ENCODE data around the gene ANKFN1.

ANKFN1 gene

DNA sequence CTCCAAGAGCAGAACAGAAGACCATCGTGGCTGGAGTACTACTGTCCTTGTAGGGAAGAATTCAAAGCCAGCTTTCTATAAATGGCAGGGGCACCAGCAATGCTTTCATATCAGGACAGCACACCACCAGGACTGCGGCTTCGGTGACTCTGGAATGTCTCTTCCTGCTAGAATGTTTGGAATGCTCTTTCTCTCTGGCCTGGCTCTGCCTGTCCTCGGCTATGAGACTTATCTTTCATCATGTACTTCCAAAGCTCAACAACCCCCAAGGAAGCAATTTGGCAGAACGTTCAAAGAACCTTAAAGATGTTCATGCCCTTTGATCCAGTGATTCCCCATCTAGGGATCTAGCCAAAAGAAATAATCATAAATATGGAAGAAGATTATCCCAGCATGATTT, 387.6 kb downstream of the ANKFN1 start:
- H3K4me3 ChIP-seq (ENCODE audit: low read length): no peak overlapping the region
- H3K4me1 ChIP-seq (ENCODE audit: low read length): no peaks in the 10 kb centered on the region
- TF ChIP-seq EZH2phosphoT487 (IDR thresholded peaks at IDR 0.05; ENCODE audit: low read length) (no peak), EZH2 (optimal IDR thresholded peaks at IDR 0.05; ENCODE audit: low read depth, low read length) (no peak)
- TF ChIP-seq, protein P1, sequence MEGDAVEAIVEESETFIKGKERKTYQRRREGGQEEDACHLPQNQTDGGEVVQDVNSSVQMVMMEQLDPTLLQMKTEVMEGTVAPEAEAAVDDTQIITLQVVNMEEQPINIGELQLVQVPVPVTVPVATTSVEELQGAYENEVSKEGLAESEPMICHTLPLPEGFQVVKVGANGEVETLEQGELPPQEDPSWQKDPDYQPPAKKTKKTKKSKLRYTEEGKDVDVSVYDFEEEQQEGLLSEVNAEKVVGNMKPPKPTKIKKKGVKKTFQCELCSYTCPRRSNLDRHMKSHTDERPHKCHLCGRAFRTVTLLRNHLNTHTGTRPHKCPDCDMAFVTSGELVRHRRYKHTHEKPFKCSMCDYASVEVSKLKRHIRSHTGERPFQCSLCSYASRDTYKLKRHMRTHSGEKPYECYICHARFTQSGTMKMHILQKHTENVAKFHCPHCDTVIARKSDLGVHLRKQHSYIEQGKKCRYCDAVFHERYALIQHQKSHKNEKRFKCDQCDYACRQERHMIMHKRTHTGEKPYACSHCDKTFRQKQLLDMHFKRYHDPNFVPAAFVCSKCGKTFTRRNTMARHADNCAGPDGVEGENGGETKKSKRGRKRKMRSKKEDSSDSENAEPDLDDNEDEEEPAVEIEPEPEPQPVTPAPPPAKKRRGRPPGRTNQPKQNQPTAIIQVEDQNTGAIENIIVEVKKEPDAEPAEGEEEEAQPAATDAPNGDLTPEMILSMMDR (IDR thresholded peaks at IDR 0.05; ENCODE audit: low read length): no peak
- no peaks in the 10 kb centered on the region for H3K36me3 ChIP-seq (replicated peaks; ENCODE audit: insufficient read depth, low read length)
- no peak for DNase-seq
- H4K20me1 ChIP-seq (ENCODE audit: insufficient read depth, low read length): no peaks in the 10 kb centered on the region
- no peaks in the 10 kb centered on the region for H3F3A ChIP-seq (ENCODE audit: insufficient read depth, low read length)
- no peak overlapping the region for H3K27ac ChIP-seq (ENCODE audit: low read length)
- no peaks in the 10 kb centered on the region for H3K27me3 ChIP-seq (replicated peaks; ENCODE audit: insufficient read depth, low read length)
- H3K9ac ChIP-seq (ENCODE audit: low read length): no peak overlapping the region
- H3K79me2 ChIP-seq (ENCODE audit: low read length): no peaks in the 10 kb centered on the region
- no peaks in the 10 kb centered on the region for H3K9me2 ChIP-seq (replicated peaks; ENCODE audit: insufficient read depth, low read length)
- H3K4me2 ChIP-seq (ENCODE audit: low read depth, low read length): no peak overlapping the region
- H2AFZ ChIP-seq (ENCODE audit: low read length): no peak overlapping the region
- H3K9me3 ChIP-seq (replicated peaks; ENCODE audit: insufficient read depth, low read length): no peaks in the 10 kb centered on the region

DNA sequence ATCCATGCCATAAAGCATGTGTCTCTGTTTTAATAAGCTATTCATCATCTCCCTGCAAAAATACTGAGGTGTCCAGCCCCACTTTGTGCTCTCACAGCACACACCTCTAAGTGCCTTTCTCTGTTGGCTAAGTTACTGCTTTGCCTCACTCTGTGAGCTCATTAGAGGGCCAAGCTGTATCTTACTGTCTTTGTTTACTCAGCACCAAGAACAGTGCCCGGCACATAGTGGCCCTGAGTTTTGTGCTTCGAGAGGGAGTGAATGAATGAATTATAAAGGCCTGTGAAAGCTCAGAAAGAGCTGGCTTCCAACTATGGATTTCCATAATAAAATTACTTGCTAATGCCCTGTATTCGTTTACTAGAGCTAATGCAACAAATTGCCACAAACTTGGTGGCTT, 390.0 kb downstream of the ANKFN1 start:
- TF ChIP-seq EZH2 (optimal IDR thresholded peaks at IDR 0.05; ENCODE audit: low read depth, low read length) (no peak), EZH2phosphoT487 (IDR thresholded peaks at IDR 0.05; ENCODE audit: low read length) (no peak)
- TF ChIP-seq, protein P1 (IDR thresholded peaks at IDR 0.05; ENCODE audit: low read length): no peak
- H3K4me1 ChIP-seq (ENCODE audit: low read length): no peaks in the 10 kb centered on the region
- no peak overlapping the region for H3K9ac ChIP-seq (ENCODE audit: low read length)
- H3F3A ChIP-seq (ENCODE audit: insufficient read depth, low read length): no peaks in the 10 kb centered on the region
- no peaks in the 10 kb centered on the region for H3K27me3 ChIP-seq (replicated peaks; ENCODE audit: insufficient read depth, low read length)
- H3K4me2 ChIP-seq (ENCODE audit: low read depth, low read length): no peak overlapping the region
- H3K9me3 ChIP-seq (replicated peaks; ENCODE audit: insufficient read depth, low read length): no peaks in the 10 kb centered on the region
- no peaks in the 10 kb centered on the region for H3K9me2 ChIP-seq (replicated peaks; ENCODE audit: insufficient read depth, low read length)
- H3K79me2 ChIP-seq (ENCODE audit: low read length): no peaks in the 10 kb centered on the region
- no peaks in the 10 kb centered on the region for H4K20me1 ChIP-seq (ENCODE audit: insufficient read depth, low read length)
- H3K27ac ChIP-seq (ENCODE audit: low read length): no peak overlapping the region
- no peaks in the 10 kb centered on the region for H3K36me3 ChIP-seq (replicated peaks; ENCODE audit: insufficient read depth, low read length)
- H3K4me3 ChIP-seq (ENCODE audit: low read length): no peak overlapping the region
- no peak for DNase-seq
- H2AFZ ChIP-seq (ENCODE audit: low read length): no peak overlapping the region

DNA sequence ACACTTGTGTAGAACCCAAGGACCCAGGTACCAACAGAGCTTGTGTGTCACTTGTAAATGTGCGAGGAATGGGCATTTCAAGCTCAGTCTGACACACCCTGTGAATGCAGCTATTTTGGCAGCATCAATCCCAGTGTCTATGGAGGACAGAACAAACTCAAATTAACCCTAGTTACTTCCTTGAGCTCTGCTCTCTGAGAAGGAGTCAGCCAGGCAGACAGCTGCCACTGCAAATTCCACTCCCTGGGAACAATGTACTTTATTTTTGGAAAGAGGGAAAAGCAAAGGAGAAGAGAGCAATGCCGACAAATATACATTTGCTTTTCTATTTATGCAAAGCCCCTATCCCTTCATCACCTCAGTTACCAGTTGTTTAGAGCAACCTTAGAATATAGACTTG, 391.8 kb downstream of the ANKFN1 start:
- no peaks in the 10 kb centered on the region for H3K27me3 ChIP-seq (replicated peaks; ENCODE audit: insufficient read depth, low read length)
- TF ChIP-seq EZH2 (optimal IDR thresholded peaks at IDR 0.05; ENCODE audit: low read depth, low read length) (no peak), EZH2phosphoT487 (IDR thresholded peaks at IDR 0.05; ENCODE audit: low read length) (no peak)
- TF ChIP-seq, protein P1 (IDR thresholded peaks at IDR 0.05; ENCODE audit: low read length): no peak
- H3K9me3 ChIP-seq (replicated peaks; ENCODE audit: insufficient read depth, low read length): no peaks in the 10 kb centered on the region
- H3K4me3 ChIP-seq (ENCODE audit: low read length): no peak overlapping the region
- H3K4me1 ChIP-seq (ENCODE audit: low read length): no peaks in the 10 kb centered on the region
- H3F3A ChIP-seq (ENCODE audit: insufficient read depth, low read length): no peaks in the 10 kb centered on the region
- no peak overlapping the region for H3K27ac ChIP-seq (ENCODE audit: low read length)
- H3K4me2 ChIP-seq (ENCODE audit: low read depth, low read length): no peak overlapping the region
- DNase-seq: no peak
- H3K79me2 ChIP-seq (ENCODE audit: low read length): no peaks in the 10 kb centered on the region
- no peak overlapping the region for H3K9ac ChIP-seq (ENCODE audit: low read length)
- no peaks in the 10 kb centered on the region for H3K9me2 ChIP-seq (replicated peaks; ENCODE audit: insufficient read depth, low read length)
- H4K20me1 ChIP-seq (ENCODE audit: insufficient read depth, low read length): no peaks in the 10 kb centered on the region
- no peak overlapping the region for H2AFZ ChIP-seq (ENCODE audit: low read length)
- H3K36me3 ChIP-seq (replicated peaks; ENCODE audit: insufficient read depth, low read length): no peaks in the 10 kb centered on the region

All from MM.1S (cell line).